MM.1S (cell line): ENCODE data around the gene ETNK2.

ENCODE experiments used
- DNase-seq: peaks from one replicate; pipeline ENCODE4 v3.0.0-alpha.2; 2015
- H2AFZ ChIP-seq: fragments of 300-600 bp; sonication (generic); 2 replicates; pipeline ENCODE4 v1.6.0; 2016; ENCODE audit warnings: antibody characterized with exemption, low read length
- H3F3A ChIP-seq: fragments of 300-600 bp; sonication (generic); 2 replicates; pipeline ENCODE4 v1.6.1; 2016; ENCODE audit warnings: mild to moderate bottlenecking, antibody characterized with exemption, low read length, moderate library complexity, mixed read lengths; ENCODE audit not compliant: insufficient read depth
- H3K27ac ChIP-seq: fragments of 300-600 bp; sonication (generic); 2 replicates; pipeline ENCODE4 v1.5.1; 2016; ENCODE audit warnings: mild to moderate bottlenecking, low read length
- H3K27me3 ChIP-seq: fragments of 300-600 bp; sonication (generic); replicated peaks from 2 replicates; pipeline ENCODE4 v1.6.0; 2016; ENCODE audit warnings: low read length; ENCODE audit not compliant: insufficient read depth
- H3K36me3 ChIP-seq: fragments of 300-600 bp; sonication (generic); replicated peaks from 2 replicates; pipeline ENCODE4 v1.6.1; 2016; ENCODE audit warnings: mild to moderate bottlenecking, low read length, mixed read lengths; ENCODE audit not compliant: insufficient read depth
- H3K4me1 ChIP-seq: fragments of 300-600 bp; sonication (generic); 2 replicates; pipeline ENCODE4 v1.6.1; 2016; ENCODE audit warnings: low read length, mixed read lengths
- H3K4me2 ChIP-seq: fragments of 300-600 bp; sonication (generic); 2 replicates; pipeline ENCODE4 v1.6.0; 2016; ENCODE audit warnings: low read depth, low read length
- H3K4me3 ChIP-seq: fragments of 300-600 bp; sonication (generic); 2 replicates; pipeline ENCODE4 v1.5.1; 2016; ENCODE audit warnings: low read length, mixed read lengths
- H3K79me2 ChIP-seq: fragments of 300-600 bp; sonication (generic); 2 replicates; pipeline ENCODE4 v1.6.1; 2016; ENCODE audit warnings: mixed run types, low read length, mixed read lengths
- H3K9ac ChIP-seq: fragments of 300-600 bp; sonication (generic); 2 replicates; pipeline ENCODE4 v1.6.1; 2016; ENCODE audit warnings: low read length, mixed read lengths
- H3K9me2 ChIP-seq: fragments of 300-600 bp; sonication (generic); replicated peaks from 2 replicates; pipeline ENCODE4 v1.6.1; 2016; ENCODE audit warnings: mild to moderate bottlenecking, low read length, mixed read lengths; ENCODE audit not compliant: insufficient read depth
- H3K9me3 ChIP-seq: fragments of 300-600 bp; sonication (generic); replicated peaks from 2 replicates; pipeline ENCODE4 v1.6.1; 2016; ENCODE audit warnings: mild to moderate bottlenecking, low read length, mixed read lengths; ENCODE audit not compliant: insufficient read depth
- H4K20me1 ChIP-seq: fragments of 300-600 bp; sonication (generic); 2 replicates; pipeline ENCODE4 v1.6.1; 2016; ENCODE audit warnings: mild to moderate bottlenecking, low read length, moderate library complexity, mixed read lengths; ENCODE audit not compliant: insufficient read depth
- EZH2 ChIP-seq: fragments of 300-600 bp; sonication (generic); optimal IDR thresholded peaks from 2 replicates; pipeline ENCODE3; 2017; ENCODE audit warnings: low read depth, mild to moderate bottlenecking, antibody characterized with exemption, low read length, mixed read lengths
- EZH2phosphoT487 ChIP-seq: fragments of 300-600 bp; sonication (generic); IDR thresholded peaks from 2 replicates; pipeline ENCODE4 v1.6.1; 2018; ENCODE audit warnings: antibody characterized with exemption, low read length
- TF ChIP-seq, protein P1 (sequence below): fragments of 300-600 bp; sonication (generic); IDR thresholded peaks from 2 replicates; pipeline ENCODE4 v1.5.1; 2016; ENCODE audit warnings: antibody characterized with exemption, low read length, mixed read lengths

Gene ETNK2, protein sequence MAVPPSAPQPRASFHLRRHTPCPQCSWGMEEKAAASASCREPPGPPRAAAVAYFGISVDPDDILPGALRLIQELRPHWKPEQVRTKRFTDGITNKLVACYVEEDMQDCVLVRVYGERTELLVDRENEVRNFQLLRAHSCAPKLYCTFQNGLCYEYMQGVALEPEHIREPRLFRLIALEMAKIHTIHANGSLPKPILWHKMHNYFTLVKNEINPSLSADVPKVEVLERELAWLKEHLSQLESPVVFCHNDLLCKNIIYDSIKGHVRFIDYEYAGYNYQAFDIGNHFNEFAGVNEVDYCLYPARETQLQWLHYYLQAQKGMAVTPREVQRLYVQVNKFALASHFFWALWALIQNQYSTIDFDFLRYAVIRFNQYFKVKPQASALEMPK

DNA sequence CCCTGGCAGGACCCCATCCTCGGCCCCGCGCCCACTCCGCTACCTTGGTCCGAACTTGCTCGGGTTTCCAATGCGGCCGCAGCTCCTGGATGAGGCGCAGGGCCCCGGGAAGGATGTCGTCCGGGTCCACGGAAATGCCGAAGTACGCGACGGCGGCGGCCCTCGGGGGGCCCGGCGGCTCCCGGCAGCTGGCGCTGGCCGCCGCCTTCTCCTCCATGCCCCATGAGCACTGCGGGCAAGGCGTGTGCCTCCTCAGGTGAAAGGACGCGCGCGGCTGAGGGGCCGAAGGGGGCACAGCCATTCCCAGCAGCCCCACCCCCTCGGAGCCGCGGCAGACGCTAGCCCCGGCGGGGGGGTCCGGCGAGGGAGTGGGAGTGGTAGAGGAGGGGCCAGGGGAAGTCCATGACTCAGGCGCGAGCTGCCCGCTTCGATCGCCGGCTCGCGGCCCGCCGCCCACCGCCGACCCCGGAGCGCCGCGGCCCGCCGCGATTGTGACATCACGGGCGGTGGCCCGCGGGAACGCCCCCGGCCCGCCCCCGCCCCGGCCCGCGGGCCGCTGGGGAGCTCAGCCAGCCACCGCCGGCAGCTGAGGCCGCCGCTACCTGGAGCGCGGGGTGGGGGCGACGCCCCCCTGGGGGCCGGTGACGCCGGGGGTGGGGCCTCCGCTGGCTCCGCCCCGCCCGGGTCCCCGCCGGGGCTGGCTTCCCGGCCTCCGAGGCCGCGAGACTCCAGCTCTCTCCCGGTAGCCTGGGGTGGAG, at the start of gene ETNK2:
Gene ETNK2, minus strand, starts transcription at position 493 of the 758 bp plus-strand sequence. Its CDS starts 192 bp downstream, at position 301.
- Histone ChIP-seq H3K79me2 (no peaks in the 10 kb centered on the region), H3K27me3 (peaks cover 40% of the 10 kb centered on the region), H3F3A (no peaks in the 10 kb centered on the region), H3K36me3 (no peaks in the 10 kb centered on the region), H3K4me1 (no peaks in the 10 kb centered on the region), H3K4me2 (peak within 1 kb of the TSS; percentile 90), H3K4me3 (peak within 1 kb of the TSS; percentile 58; the same call in 1 of the 2 replicates), H3K9me2 (no peaks in the 10 kb centered on the region), H3K27ac (no peak within 1 kb of the TSS), H4K20me1 (no peaks in the 10 kb centered on the region), H3K9me3 (no peaks in the 10 kb centered on the region), H3K9ac (peak within 1 kb of the TSS; percentile 8; the same call in 1 of the 2 replicates), H2AFZ (peak within 1 kb of the TSS; percentile 81)
- peak; percentile 28 for DNase-seq
- TF ChIP-seq, protein P1, sequence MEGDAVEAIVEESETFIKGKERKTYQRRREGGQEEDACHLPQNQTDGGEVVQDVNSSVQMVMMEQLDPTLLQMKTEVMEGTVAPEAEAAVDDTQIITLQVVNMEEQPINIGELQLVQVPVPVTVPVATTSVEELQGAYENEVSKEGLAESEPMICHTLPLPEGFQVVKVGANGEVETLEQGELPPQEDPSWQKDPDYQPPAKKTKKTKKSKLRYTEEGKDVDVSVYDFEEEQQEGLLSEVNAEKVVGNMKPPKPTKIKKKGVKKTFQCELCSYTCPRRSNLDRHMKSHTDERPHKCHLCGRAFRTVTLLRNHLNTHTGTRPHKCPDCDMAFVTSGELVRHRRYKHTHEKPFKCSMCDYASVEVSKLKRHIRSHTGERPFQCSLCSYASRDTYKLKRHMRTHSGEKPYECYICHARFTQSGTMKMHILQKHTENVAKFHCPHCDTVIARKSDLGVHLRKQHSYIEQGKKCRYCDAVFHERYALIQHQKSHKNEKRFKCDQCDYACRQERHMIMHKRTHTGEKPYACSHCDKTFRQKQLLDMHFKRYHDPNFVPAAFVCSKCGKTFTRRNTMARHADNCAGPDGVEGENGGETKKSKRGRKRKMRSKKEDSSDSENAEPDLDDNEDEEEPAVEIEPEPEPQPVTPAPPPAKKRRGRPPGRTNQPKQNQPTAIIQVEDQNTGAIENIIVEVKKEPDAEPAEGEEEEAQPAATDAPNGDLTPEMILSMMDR = no peak
- no peak for TF ChIP-seq EZH2
- no peak for TF ChIP-seq EZH2phosphoT487

DNA sequence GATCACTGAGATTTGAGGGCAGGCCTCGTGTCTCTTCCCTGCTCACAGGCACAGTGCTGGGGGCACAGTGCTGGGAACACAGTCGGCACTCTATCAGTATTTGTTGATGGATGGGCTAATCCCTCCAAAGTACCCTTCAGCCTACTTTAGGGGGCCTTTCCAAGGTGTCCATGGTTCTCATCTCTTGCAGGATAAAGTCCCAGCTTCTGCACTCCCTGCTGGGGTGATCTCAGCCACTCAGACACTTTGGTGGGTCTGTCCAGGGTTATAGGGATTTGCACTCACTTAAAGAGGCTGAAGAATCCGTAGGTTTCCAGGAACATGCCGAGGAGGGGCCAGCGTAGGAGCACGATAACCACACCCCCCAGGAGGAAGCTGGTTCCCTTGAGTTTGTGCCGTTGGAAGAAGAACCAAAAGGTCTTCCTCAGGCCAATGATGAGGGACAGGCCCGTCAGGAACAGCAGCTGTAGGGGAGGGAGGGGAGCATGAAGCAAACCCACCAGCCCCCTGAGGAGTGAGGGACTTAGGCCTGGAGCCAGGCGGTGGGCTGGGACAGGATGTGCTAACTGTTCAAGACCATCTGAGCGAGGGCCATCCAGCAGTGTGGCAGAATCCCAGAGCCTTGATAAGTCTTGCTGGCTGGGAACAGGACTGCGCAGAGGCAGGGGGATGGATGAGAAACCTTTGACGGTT, 49.6 kb upstream of the ETNK2 start:
- DNase-seq = no peak
- Histone ChIP-seq H3F3A (no peaks in the 10 kb centered on the region), H3K36me3 (no peaks in the 10 kb centered on the region), H3K4me1 (no peaks in the 10 kb centered on the region), H3K9me3 (no peaks in the 10 kb centered on the region), H3K9ac (no peak overlapping the region), H3K4me2 (no peak overlapping the region), H2AFZ (no peak overlapping the region), H4K20me1 (no peaks in the 10 kb centered on the region), H3K27me3 (peaks cover 35% of the 10 kb centered on the region), H3K9me2 (no peaks in the 10 kb centered on the region), H3K27ac (no peak overlapping the region), H3K4me3 (no peak overlapping the region), H3K79me2 (no peaks in the 10 kb centered on the region)
- TF ChIP-seq EZH2phosphoT487 = no peak
- TF ChIP-seq EZH2 = no peak
- TF ChIP-seq, protein P1 = no peak

DNA sequence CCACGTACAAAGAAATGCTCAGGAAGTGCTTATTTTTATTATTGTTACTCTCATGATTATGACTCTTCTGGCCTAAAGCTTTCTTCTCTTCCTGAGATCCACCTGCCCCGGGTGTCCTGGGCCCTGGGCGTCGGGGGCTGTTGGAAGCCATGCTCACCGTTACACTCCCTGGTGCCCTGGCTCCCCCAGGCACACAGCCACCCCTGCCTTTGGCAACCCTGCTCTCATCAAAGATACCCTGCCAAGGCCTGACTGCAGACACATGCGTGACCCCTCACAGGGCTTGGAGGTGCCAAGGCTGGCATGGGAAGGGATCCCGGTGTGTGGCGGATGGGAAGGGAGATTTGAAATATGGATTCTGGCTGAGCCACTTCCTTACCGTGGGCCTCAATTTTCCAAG, 47.7 kb upstream of the ETNK2 start:
- H3K4me1 ChIP-seq = no peaks in the 10 kb centered on the region
- H3K9me3 ChIP-seq = no peaks in the 10 kb centered on the region
- DNase-seq = no peak
- TF ChIP-seq EZH2 = no peak
- TF ChIP-seq, protein P1 = no peak
- TF ChIP-seq EZH2phosphoT487 = no peak
- H2AFZ ChIP-seq = no peak overlapping the region
- no peak overlapping the region for H3K9ac ChIP-seq
- peaks cover 34% of the 10 kb centered on the region for H3K27me3 ChIP-seq
- H3K4me3 ChIP-seq = no peak overlapping the region
- H4K20me1 ChIP-seq = no peaks in the 10 kb centered on the region
- no peak overlapping the region for H3K4me2 ChIP-seq
- H3F3A ChIP-seq = no peaks in the 10 kb centered on the region
- H3K9me2 ChIP-seq = no peaks in the 10 kb centered on the region
- H3K36me3 ChIP-seq = no peaks in the 10 kb centered on the region
- no peaks in the 10 kb centered on the region for H3K79me2 ChIP-seq
- H3K27ac ChIP-seq = no peak overlapping the region
